SK-N-SH treated with all-trans-retinoic acid at 6 μM for 48 hours (cell line): ENCODE data around the gene DOCK9.

ENCODE experiments used
- ATAC-seq: fragments of 200-7000 bp; cut with Tn5 transposase; 3 replicates; pipeline ENCODE4 v1.9.1; 2020; ENCODE audit warnings: mild to moderate bottlenecking, moderate library complexity
- BACH2 ChIP-seq: fragments of 250-450 bp; sonication (Bioruptor Pico); IDR thresholded peaks from 2 replicates; pipeline ENCODE4 v1.9.0; 2021; ENCODE audit warnings: mild to moderate bottlenecking, borderline replicate concordance
- CSDC2 ChIP-seq: fragments of 250-450 bp; sonication (Bioruptor Pico); IDR thresholded peaks from 2 replicates; pipeline ENCODE4 v1.5.0; 2020; ENCODE audit warnings: mild to moderate bottlenecking, moderate library complexity
- ESRRG ChIP-seq: fragments of 250-450 bp; sonication (Bioruptor Pico); IDR thresholded peaks from 2 replicates; pipeline ENCODE4 v1.6.1; 2021; ENCODE audit warnings: mild to moderate bottlenecking
- GLIS3 ChIP-seq: fragments of 250-450 bp; sonication (Bioruptor Pico); IDR thresholded peaks from 2 replicates; pipeline ENCODE4 v1.5.0; 2020; ENCODE audit warnings: mild to moderate bottlenecking, moderate library complexity
- ISL1 ChIP-seq: fragments of 250-450 bp; sonication (Bioruptor Pico); IDR thresholded peaks from 2 replicates; pipeline ENCODE4 v2.1.2; 2022; ENCODE audit warnings: mild to moderate bottlenecking, moderate library complexity
- OSR1 ChIP-seq: fragments of 250-450 bp; sonication (Bioruptor Pico); IDR thresholded peaks from 2 replicates; pipeline ENCODE4 v1.8.0; 2022; ENCODE audit warnings: moderate library complexity, mild to moderate bottlenecking, inconsistent platforms
- PPARA ChIP-seq: fragments of 250-450 bp; sonication (Bioruptor Pico); IDR thresholded peaks from 2 replicates; pipeline ENCODE4 v1.5.0; 2020; ENCODE audit warnings: mild to moderate bottlenecking, borderline replicate concordance
- RARB ChIP-seq: fragments of 250-450 bp; sonication (Bioruptor Pico); IDR thresholded peaks from 2 replicates; pipeline ENCODE4 v1.8.0; 2021; ENCODE audit warnings: mild to moderate bottlenecking, moderate library complexity
- SNAI2 ChIP-seq: fragments of 250-450 bp; sonication (Bioruptor Pico); IDR thresholded peaks from 2 replicates; pipeline ENCODE4 v1.5.0; 2020; ENCODE audit warnings: mild to moderate bottlenecking, moderate library complexity
- TCF4 ChIP-seq: fragments of 250-450 bp; sonication (Bioruptor Pico); IDR thresholded peaks from 2 replicates; pipeline ENCODE4 v1.8.0; 2021; ENCODE audit warnings: mild to moderate bottlenecking, moderate library complexity, borderline replicate concordance
- TOX ChIP-seq: fragments of 250-450 bp; sonication (Bioruptor Pico); IDR thresholded peaks from 2 replicates; pipeline ENCODE4 v1.8.0; 2021; ENCODE audit warnings: mild to moderate bottlenecking, moderate library complexity, borderline replicate concordance
- ZC3H10 ChIP-seq: fragments of 250-450 bp; sonication (Bioruptor Pico); IDR thresholded peaks from 2 replicates; pipeline ENCODE4 v1.5.1; 2021; ENCODE audit warnings: mild to moderate bottlenecking, moderate library complexity
- ZFP3 ChIP-seq: fragments of 250-450 bp; sonication (Bioruptor Pico); IDR thresholded peaks from 2 replicates; pipeline ENCODE4 v1.5.0; 2020; ENCODE audit warnings: mild to moderate bottlenecking, moderate library complexity
- ZFP30 ChIP-seq: fragments of 450-650 bp; formaldehyde crosslinking; IDR thresholded peaks from 2 replicates; pipeline ENCODE4 v1.5.0; 2022; ENCODE audit warnings: mild to moderate bottlenecking, moderate library complexity
- ZNF565 ChIP-seq: fragments of 450-650 bp; formaldehyde crosslinking; conservative IDR thresholded peaks from 2 replicates; pipeline ENCODE4 v1.5.0; 2020; ENCODE audit warnings: low read depth, mild to moderate bottlenecking, moderate library complexity
- ZNF70 ChIP-seq: fragments of 450-650 bp; formaldehyde crosslinking; IDR thresholded peaks from 2 replicates; pipeline ENCODE4 v1.5.0; 2020; ENCODE audit warnings: mild to moderate bottlenecking, moderate library complexity
- ZNF8 ChIP-seq: fragments of 450-650 bp; formaldehyde crosslinking; IDR thresholded peaks from 2 replicates; pipeline ENCODE4 v1.5.0; 2020; ENCODE audit warnings: mild to moderate bottlenecking, moderate library complexity
- TF ChIP-seq, protein P1 (sequence below): fragments of 250-450 bp; sonication (Bioruptor Pico); IDR thresholded peaks from 2 replicates; pipeline ENCODE4 v1.5.1; 2020; ENCODE audit warnings: low read depth, mild to moderate bottlenecking, moderate library complexity
- TF ChIP-seq, protein P2 (sequence below): fragments of 250-450 bp; sonication (Bioruptor Pico); IDR thresholded peaks from 2 replicates; pipeline ENCODE4 v1.5.1; 2021; ENCODE audit warnings: mild to moderate bottlenecking, moderate library complexity
- TF ChIP-seq, protein P3 (sequence below): fragments of 250-450 bp; sonication (Bioruptor Pico); IDR thresholded peaks from 2 replicates; pipeline ENCODE4 v1.8.0; 2021; ENCODE audit warnings: low read depth, mild to moderate bottlenecking, moderate library complexity, borderline replicate concordance
- TF ChIP-seq, protein P4 (sequence below): fragments of 250-450 bp; sonication (Bioruptor Pico); IDR thresholded peaks from 2 replicates; pipeline ENCODE4 v1.8.0; 2020; ENCODE audit warnings: mild to moderate bottlenecking, moderate library complexity, borderline replicate concordance

The DOCK9 gene

DNA sequence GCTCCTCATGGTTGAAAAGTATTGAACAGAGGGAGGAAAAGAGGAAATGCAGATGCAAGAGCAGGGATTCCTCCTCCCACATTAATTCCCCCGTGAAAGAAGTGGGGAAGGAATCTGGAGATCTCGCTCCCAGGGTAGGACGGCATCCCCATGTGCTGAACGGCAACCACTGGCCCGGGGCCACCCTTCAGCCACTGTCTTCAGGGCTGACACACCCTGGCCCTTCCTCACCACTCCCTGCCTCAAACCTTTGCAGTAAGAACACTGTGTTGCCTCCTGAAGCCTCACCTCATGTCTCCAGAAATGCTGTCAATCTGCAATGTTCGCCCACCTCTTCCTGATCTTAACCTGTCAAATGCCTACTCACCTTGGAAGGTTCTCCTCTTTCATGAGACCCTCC lies 10.9 kb upstream of the DOCK9 start:
- ATAC-seq, result no peak
- TF ChIP-seq, protein P1, sequence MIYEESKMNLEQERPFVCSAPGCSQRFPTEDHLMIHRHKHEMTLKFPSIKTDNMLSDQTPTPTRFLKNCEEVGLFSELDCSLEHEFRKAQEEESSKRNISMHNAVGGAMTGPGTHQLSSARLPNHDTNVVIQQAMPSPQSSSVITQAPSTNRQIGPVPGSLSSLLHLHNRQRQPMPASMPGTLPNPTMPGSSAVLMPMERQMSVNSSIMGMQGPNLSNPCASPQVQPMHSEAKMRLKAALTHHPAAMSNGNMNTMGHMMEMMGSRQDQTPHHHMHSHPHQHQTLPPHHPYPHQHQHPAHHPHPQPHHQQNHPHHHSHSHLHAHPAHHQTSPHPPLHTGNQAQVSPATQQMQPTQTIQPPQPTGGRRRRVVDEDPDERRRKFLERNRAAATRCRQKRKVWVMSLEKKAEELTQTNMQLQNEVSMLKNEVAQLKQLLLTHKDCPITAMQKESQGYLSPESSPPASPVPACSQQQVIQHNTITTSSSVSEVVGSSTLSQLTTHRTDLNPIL (CRISPR knock-in tag), result no peak
- no peak for TF ChIP-seq ZNF8 (CRISPR knock-in tag)
- TF ChIP-seq ZNF70 (CRISPR knock-in tag), result no peak
- no peak for TF ChIP-seq TCF4 (CRISPR knock-in tag)
- no peak for TF ChIP-seq ZNF565 (CRISPR knock-in tag)
- no peak for TF ChIP-seq BACH2
- TF ChIP-seq, protein P2, sequence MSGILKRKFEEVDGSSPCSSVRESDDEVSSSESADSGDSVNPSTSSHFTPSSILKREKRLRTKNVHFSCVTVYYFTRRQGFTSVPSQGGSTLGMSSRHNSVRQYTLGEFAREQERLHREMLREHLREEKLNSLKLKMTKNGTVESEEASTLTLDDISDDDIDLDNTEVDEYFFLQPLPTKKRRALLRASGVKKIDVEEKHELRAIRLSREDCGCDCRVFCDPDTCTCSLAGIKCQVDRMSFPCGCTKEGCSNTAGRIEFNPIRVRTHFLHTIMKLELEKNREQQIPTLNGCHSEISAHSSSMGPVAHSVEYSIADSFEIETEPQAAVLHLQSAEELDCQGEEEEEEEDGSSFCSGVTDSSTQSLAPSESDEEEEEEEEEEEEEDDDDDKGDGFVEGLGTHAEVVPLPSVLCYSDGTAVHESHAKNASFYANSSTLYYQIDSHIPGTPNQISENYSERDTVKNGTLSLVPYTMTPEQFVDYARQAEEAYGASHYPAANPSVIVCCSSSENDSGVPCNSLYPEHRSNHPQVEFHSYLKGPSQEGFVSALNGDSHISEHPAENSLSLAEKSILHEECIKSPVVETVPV (CRISPR knock-in tag), result no peak
- no peak for TF ChIP-seq ZFP3 (CRISPR knock-in tag)
- TF ChIP-seq PPARA (CRISPR knock-in tag), result no peak
- no peak for TF ChIP-seq TOX (CRISPR knock-in tag)
- no peak for TF ChIP-seq SNAI2
- TF ChIP-seq, all 23 proteins: peak for 0

DNA sequence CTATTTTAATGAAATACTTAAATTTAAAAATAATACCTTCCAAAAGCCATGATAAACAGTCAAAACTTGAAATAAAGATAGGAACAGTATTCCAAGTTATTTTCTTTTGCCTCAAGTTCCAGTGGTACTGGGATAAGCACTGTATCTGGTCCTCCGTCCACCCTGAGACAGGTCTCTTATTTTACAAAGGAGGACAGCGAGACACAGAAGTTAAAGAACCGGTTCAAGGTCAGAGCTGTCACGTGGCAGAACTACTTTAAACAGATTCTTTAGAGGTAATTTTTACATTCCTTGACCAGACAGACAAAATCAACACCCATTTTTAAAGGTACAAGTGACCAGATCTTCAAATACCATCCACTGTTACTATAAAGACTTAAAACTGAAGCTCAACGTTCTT lies 10.4 kb upstream of the DOCK9 start:
- TF ChIP-seq SNAI2 (no peak), ZC3H10 (CRISPR knock-in tag) (no peak), PPARA (CRISPR knock-in tag) (no peak), TCF4 (CRISPR knock-in tag) (no peak), GLIS3 (CRISPR knock-in tag) (no peak), ZFP30 (CRISPR knock-in tag) (no peak), RARB (CRISPR knock-in tag) (no peak), ZFP3 (CRISPR knock-in tag) (no peak), BACH2 (no peak), ZNF8 (CRISPR knock-in tag) (no peak), ISL1 (CRISPR knock-in tag) (no peak), CSDC2 (CRISPR knock-in tag) (no peak), TOX (CRISPR knock-in tag) (no peak), OSR1 (CRISPR knock-in tag) (no peak), ZNF565 (CRISPR knock-in tag) (no peak), ESRRG (no peak)
- TF ChIP-seq, protein P1 (CRISPR knock-in tag), result no peak
- TF ChIP-seq, protein P3, sequence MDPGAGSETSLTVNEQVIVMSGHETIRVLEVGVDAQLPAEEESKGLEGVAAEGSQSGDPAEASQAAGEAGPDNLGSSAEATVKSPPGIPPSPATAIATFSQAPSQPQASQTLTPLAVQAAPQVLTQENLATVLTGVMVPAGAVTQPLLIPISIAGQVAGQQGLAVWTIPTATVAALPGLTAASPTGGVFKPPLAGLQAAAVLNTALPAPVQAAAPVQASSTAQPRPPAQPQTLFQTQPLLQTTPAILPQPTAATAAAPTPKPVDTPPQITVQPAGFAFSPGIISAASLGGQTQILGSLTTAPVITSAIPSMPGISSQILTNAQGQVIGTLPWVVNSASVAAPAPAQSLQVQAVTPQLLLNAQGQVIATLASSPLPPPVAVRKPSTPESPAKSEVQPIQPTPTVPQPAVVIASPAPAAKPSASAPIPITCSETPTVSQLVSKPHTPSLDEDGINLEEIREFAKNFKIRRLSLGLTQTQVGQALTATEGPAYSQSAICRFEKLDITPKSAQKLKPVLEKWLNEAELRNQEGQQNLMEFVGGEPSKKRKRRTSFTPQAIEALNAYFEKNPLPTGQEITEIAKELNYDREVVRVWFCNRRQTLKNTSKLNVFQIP, result no peak
- TF ChIP-seq, protein P4, sequence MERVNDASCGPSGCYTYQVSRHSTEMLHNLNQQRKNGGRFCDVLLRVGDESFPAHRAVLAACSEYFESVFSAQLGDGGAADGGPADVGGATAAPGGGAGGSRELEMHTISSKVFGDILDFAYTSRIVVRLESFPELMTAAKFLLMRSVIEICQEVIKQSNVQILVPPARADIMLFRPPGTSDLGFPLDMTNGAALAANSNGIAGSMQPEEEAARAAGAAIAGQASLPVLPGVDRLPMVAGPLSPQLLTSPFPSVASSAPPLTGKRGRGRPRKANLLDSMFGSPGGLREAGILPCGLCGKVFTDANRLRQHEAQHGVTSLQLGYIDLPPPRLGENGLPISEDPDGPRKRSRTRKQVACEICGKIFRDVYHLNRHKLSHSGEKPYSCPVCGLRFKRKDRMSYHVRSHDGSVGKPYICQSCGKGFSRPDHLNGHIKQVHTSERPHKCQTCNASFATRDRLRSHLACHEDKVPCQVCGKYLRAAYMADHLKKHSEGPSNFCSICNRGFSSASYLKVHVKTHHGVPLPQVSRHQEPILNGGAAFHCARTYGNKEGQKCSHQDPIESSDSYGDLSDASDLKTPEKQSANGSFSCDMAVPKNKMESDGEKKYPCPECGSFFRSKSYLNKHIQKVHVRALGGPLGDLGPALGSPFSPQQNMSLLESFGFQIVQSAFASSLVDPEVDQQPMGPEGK, result no peak
- TF ChIP-seq, protein P2 (CRISPR knock-in tag), result no peak
- ATAC-seq, result no peak

DNA sequence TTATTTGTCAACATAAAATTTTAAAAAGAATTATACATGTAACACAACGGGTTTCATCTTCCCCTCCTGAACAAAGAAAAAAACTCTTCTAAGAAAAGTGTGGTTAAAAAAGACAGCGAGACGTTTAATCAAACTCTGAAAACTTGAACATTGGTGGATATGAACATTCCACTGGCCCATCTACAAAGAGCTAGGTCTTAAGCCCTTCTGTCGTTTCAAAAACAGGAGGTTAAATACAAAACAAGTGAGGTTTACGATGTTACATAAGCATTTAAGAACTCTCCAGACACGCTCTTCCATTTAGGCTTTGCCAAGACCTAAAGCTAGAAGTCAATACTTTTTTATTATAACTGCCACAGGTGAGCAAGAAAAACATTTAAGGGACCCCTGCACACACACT lies 9.4 kb upstream of the DOCK9 start:
- no peak for ATAC-seq
- TF ChIP-seq ZNF70 (CRISPR knock-in tag) (no peak), ZNF8 (CRISPR knock-in tag) (no peak), SNAI2 (no peak), CSDC2 (CRISPR knock-in tag) (no peak), TOX (CRISPR knock-in tag) (no peak), TCF4 (CRISPR knock-in tag) (no peak), ESRRG (no peak), GLIS3 (CRISPR knock-in tag) (no peak), BACH2 (no peak), ZFP3 (CRISPR knock-in tag) (no peak), ZFP30 (CRISPR knock-in tag) (no peak)
- TF ChIP-seq, protein P2 (CRISPR knock-in tag), result no peak
